Endothelial cell of umbilical vein (primary cell): ENCODE measurements around the gene CORO2B.

Experiments
- CTCF ChIP-seq, 2 donors: IDR thresholded peaks; 1 replicate in 1 of 2; 2 replicates in 1 of 2; pipeline ENCODE4 v1.5.1; 2011; ENCODE audit warnings: low read length in 2 of 2, mild to moderate bottlenecking in 2 of 2, moderate library complexity in 2 of 2, control low read depth in 1 of 2, inconsistent platforms in 1 of 2, low read depth in 1 of 2; ENCODE audit not compliant: insufficient read depth in 1 of 2; ENCODE audit errors: extremely low read depth in 1 of 2
- POLR2A ChIP-seq: IDR thresholded peaks from 2 replicates; pipeline ENCODE4 v1.6.1; 2012; ENCODE audit warnings: low read depth, mild to moderate bottlenecking, control low read depth, low read length
- POLR2AphosphoS5 ChIP-seq: IDR thresholded peaks from 2 replicates; pipeline ENCODE4 v1.6.1; 2012; ENCODE audit warnings: low read depth, mild to moderate bottlenecking, control low read depth, low read length, moderate library complexity; ENCODE audit not compliant: insufficient read depth

- no peak for TF ChIP-seq CTCF (IDR thresholded peaks at IDR 0.05; ENCODE audit: extremely low read depth in 1 of 2, insufficient read depth in 1 of 2, low read depth in 1 of 2, low read length in 2 of 2)
- TF ChIP-seq POLR2AphosphoS5: no peak
- no peak for TF ChIP-seq POLR2A
Measured at GRCh38 chr15:68712886-68713285, 134.1 kb downstream of the CORO2B start.
